NCI-H748 treated with DMSO at 0.1 percent for 48 hours (cell line): ENCODE results near the gene SYNPO.

ENCODE experiments used
- DNase-seq: peaks from one replicate; lab custom pipeline; 2025; lab: John Stamatoyannopoulos, UW

The SYNPO gene

DNA sequence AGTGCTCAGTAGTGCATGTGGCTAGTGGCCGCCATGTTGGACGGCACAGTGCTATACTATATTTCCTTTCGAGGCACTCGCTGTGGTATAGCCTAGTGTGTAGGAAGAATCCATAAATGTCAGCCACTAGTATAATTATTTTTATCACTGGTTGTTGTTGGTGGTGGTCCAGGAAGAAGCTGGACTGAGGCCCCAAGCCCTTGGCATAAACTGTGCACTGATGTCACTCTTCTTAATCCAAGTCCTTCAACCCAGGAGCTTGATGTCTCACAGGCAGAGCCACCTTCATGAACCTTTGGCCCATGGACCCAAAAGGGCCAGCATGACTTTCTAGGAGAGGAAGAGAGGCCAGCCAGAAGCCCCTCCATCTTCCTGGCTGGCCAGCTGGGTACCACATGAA is 32.5 kb upstream of the SYNPO start:
- no peak for DNase-seq

DNA sequence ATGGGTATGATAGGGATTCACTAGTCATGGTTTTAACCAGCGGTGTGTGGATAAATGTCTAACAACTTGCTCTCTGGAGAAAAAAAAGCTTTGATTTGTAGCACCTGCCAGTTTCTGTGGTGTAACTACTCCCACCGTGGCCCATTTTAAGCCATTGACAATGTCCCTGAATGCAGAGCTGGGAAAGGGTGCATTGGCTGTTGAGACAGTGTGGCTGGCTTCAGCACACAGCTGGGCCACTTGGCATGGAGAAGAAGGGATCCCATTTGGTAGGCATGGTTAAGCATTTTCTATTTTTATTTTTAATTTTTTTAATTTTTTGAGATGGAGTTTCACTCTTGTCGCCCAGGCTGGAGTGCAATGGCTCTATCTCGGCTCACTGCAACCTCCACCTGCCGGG is 31.5 kb upstream of the SYNPO start:
- DNase-seq, result no peak

DNA sequence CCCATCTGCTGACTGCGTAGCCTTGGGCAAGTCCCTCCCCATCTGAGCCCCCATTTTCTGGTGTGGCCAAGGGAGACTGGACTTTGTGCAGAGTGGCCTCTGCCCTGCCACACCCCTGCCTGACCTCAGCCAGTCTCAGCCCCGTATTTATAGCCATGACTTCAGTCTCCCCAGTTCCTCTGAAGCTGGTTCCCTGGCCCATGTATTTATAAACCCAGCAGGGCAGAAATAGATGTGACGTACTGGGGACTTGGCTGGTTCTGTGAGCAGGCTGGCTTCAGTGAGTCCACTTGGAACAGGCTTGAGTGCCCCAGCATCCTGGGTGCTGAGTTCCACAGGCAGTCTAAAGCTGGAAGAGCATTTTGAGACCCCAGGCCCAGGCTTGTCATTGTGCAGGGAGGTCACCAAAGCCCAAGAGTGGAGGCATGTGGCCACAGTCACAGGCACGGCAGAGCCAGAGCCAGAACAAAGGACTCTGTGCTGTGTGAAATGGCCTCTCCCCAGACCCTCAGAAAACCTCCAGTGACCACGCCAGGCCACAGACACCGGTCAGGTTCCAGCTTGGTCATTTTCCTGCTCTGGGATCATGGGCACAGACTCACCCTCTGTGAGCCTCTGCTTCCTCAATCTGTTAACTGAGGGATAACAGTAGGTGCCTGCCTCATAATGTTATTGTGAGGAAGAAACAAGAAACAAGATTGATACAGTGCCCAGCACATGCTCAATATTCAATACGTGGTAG is 30.4 kb upstream of the SYNPO start:
- no peak for DNase-seq

DNA sequence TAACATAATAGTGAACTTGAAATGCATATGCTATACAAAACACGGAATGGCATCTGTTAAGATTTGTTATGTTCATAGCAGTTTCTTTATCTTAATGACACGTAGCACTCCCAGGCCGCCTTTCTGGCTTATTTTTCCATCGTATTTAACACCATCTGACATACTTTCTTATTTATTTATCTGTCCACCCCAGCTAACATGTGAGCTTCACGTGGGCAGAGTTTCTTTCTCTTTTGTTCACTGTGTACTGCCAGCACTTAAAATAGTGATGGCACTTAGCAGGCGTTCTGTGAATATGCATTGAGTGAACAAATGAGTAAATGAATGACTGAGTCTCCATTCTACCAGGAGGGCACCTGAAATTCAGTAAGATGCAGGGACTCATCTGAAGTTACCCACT is 29.4 kb upstream of the SYNPO start:
- no peak for DNase-seq

DNA sequence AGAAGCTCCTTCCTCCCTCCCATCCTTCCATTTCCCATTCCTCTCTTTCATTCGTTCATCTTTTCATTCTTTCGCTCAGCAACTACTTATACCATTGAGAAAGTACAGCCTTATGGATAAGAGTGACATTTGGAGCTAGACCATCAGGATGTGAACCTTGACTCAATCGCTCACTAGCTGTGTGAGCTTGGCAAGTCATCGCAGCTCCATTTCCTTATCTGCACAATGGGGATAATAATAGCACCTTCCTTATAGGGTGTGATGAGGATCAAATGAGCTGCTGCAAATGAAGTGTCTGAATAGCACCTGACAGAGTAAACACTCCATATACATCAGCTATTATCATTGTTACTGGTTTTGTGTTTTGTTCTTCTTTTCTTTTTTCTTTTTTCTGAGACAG is 28.1 kb upstream of the SYNPO start:
- DNase-seq, result peak; percentile 43

DNA sequence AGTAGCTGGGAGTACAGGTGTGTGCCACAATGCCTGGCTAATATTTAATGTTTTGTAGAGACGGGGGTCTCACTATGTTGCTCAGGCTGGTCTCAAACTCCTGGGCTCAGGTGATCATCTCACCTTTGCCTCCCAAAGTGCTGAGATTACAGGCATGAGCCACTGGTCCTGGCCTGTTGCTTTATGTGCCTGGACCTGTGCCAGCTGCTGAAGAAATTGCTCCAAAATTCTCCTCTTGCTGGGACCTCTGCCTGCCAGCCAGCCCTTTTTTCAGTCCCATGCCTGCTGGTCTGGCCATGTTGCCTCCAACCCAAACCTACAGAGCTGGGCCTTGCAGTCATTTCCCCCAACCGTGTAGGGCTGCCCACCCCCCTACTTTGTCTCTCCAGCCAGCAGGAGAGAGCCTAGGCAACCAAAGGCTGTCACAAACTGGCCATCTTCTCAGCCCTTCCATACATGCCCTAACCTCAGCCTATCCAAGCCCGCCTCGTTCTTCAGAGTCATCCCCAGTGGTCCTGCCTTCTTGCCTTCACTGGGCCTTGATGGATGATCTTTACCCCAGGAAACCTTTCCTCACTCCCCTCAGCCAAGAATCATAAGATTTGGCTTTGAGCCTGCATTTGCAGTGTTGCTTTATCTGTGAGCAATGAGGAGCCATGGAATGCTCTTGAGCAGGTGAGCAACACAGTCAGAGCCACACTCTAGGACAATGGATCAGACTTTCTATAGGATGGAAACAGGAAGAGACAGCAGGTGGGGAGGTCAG is 27.4 kb upstream of the SYNPO start:
- no peak for DNase-seq

DNA sequence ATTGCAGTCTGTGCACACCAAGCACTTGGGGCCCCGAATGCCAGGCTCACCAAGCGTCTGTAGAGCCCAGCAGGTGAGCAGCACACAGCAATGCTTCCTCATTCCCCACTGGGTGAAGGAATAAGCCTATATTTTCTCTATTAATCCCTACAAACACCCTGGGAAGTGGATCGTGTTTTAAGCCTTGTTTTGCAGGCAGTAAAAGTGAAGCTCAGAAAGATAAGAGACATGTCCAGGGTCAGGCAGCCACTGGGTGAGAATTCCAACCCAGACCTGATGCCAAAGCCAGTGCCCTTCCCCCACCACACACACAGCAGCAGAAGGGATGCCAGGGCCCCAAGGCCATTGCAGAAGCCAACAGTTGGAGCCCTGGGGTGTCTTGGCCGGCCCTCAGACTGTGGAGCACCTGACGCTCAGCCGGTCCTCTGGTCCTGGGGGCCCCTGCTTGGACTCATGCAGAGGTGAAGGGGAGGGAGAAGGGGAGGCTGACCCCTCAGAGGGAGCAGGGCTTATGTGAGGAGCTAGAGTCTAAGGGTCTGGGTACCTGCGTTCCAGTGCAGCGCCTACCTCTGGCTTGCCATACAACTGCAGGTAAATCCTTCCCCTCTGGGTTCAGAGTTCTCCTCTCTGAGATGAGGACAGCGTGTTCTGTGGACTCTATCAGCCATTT is 26.3 kb upstream of the SYNPO start:
- no peak for DNase-seq

DNA sequence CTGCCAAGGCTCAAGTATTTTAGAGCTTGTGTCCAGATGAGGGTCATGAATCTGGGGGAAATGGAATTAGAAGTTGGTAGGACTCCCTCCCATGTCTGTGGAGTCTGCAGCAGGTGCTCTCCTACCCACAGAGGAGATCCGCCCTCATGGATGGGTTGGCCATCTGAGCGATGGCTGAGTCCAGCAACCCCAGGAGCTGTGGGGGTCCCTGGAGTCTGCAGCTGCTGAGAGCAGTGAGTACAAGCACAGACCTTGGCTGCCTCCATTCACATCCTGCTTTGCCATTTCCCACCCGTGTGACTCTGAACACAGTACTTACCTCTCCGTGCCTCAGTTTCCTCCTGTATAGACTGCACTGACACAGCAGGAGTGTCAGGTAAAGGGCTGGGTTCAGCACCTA is 25.8 kb upstream of the SYNPO start:
- DNase-seq, result no peak

DNA sequence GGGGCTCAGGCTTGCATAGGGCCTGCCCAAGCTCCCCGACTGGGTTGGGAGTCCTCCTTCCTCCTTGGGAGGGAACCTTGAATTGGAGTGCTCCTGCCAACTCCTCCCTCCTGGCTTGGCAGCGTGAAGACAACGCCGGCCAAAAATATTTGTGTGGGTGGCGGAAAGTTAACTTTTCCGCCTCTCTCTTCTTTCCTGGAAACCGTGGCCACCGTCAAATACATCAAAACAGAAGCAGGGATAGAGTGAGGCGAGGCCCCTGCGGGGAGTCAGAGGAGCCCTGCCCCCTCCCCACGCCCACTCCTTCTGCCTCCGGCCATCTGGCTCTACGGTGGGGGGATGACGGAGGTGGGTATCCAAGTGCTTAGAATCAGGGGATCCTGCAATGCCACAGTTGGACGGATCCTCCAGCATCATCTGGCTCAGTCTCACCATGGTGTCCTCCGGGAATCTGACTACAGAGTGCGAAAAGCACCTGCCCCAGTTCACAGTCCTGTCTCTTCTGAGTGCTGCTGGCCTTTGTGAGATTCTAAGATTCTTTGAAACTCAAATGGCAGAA is 25.2 kb upstream of the SYNPO start:
- no peak for DNase-seq

DNA sequence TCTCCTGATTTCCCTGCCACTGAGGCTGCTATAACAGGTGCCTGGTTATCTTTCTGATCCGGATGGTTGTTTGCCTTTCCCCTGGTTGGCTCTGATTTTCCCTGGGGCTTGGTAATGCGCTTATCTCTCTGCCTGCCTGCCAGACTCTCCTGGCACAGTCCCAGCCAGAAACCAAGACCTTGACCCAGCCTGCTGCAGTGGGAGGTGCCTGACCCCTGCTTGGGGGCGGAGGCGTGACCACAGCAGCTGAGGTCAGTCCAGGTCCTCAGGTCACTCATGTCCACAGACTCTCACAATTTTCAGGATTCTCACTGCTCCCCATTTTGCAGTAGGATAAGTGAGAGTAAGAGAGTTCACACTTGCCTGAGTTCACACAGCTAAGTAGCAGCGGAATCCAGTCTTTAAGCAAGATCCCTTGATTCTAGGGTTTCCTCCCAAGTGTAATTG is 24.4 kb upstream of the SYNPO start:
- DNase-seq, result no peak

DNA sequence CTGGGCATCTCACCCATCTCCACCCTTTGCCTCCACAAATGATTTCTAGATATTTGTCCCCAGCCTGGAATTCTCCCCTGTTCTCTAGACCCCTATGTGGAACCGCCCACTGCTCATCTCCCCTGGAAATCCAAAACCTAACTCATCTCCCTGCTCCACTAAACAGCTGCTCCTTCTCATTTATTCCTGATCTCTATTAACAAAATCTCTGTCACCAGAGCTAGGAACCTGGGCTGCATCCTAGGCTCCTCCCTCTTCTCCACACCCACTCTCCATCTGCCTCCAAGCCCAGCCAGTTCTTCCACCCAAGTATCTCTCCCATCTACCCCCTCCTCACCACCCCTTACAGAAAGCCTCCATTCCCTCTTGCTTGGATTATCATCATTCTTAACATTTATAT is 24.0 kb upstream of the SYNPO start:
- no peak for DNase-seq

DNA sequence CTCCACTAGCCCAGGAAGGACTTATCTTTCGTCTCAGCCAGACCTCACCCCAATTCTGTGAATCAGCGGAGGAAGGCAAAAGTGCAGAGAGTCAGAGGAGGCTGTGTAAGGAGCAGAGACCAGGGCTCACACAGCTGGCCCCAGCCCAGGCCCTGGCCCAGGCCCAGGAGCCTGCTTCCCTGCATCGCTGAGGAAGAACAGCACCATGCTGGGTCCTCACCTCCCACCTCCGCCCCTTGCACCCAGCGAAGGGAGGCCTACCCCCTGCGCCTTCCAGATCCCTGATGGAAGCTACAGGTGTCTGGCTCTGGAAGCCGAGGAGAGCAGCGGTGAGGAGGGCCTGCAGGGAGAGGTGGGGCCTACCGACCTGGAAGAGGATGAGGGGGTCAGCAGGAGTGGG is 22.3 kb upstream of the SYNPO start:
- DNase-seq, result no peak

DNA sequence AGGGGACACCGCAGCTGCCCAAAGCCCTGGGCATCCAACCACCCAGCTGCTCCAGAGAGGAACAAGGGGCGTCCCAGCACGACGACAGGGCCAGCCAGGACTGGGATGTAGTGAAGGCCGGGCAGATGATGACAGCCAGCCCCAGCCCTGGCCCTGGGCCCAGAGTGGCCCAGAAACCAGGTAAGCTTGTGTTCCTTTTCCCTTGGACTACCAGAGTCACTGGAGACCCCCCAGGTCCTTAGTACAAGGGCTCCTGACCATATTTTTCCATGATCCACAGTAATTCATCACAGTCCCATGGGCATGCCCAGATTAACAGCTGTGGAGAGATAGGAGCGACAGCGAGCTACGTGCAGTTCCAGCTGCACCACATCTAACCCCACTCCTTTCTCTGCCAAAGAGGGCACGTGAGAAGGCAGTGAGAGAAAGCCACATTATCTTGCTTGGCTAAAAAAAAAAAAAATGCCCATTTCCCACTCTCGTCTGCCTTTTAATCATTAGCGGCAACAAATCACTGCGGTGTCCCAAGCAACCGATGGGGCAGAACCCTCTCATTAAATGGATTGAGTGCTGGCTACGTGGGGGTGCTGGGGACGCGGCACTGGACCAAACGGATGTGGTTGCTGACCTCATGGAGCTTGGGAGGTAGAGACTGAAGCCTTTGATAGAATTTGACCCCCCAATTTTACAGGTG is 21.7 kb upstream of the SYNPO start:
- no peak for DNase-seq

DNA sequence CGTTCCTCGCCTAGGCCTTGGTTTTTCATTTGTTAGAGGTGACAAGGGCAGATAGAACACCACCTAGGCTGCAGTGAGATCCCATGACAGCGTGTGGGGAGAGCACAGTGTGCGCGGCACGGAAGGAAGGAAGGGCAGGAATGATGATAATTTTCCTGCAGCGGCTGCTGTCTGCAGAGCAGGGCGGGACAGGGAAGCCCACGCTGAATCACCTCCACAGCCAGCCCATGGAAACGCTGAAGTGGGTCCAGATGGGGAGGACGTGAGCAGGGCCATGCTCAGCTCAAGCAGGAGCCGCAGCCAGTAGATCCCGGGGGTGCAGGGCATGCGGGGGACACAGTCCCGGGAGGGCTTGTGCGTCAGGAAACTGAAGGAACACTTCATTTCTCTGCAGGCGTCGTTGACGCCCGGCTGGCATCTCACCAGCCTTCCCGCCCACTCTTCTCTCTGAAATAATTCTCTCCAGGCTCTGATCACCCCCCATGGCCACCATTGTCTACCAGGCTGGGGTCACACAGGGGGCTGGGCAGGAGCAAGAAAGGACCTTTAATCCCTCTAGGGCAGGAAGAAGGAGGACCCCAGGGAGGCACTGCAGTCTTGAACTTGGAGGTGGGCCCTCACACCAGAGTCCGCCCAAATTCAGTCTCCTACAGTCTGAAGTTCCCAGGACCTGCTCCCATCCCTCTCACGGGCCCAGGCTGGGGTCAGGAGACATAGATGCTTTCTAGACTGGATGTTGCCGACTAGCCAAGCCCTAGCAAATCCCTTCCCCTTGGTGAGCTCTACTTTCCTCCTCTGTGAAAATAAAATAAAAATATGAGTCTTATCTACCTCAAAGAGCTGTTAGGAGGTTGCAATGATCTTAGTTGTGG is 20.9 kb upstream of the SYNPO start:
- DNase-seq, result no peak

DNA sequence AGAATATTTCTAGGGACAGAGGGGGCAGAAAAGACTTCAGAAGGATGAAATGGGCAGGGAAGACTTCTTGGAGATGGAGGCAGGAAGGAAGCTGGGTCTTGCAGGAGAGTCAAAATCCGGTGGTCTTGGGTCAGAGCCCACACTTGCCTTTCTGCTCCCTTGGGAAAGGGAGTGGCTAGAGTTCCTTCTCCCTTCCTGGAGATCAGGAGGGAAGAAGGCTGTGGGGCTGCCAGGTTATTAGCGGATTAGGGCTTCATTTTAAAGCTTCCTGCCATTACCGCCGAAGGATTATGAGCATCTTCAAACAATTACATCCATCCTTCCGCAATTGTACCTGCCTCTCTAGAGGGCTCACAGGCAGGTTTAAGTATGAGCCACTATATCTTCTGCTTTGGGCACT is 19.2 kb upstream of the SYNPO start:
- no peak for DNase-seq

DNA sequence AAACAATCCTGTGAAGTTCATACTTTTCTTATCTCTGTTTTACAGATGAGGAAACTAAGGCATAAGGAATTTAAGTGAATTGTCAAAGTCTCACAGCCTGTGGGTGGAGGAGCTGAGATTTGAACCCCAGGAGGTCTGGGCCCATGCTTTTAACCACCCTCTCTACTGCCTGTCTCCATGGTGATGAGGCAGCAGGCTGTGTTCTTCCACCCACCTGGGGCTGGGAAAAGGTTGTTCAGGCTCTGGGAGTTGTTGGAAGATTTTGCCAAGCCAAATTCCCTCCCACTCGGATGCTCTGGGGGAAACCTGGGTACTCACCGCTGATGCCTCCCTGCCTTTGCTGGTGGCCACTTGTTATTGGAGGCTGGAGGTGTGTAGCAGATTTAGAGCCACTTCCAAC is 18.3 kb upstream of the SYNPO start:
- no peak for DNase-seq

DNA sequence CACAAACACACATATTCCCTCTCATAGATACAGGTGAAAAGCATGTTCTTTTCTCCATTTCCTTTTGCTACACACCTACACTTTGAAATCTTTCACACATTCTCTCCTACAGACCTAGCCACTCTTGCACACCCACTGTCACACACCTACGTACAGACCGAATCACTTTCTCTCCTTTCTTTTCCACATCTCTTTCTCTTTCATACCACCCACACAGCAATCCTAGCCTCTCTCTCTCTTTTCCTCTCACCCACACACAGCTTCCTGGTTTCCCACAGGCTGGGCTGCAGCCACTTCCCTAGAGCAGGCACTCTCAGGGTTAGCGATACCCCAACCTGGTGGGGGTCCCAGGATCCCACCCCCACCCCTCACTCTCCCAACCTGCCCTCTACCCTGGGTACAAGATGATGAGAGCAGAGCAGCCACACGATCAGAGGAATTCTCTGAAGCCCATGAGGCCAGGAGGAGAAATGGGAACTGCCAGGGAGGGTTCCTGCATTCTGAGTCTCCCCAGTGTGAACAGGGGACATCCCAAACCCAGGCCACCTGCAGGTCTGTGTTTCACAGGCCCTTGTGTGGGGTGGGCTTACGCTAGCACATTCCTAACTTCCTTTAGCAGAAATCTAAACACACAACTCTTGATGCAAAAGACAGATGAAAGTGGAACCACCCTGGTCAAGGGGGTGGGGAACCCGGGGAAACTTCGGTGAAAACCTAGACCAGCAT is 17.1 kb upstream of the SYNPO start:
- no peak for DNase-seq

DNA sequence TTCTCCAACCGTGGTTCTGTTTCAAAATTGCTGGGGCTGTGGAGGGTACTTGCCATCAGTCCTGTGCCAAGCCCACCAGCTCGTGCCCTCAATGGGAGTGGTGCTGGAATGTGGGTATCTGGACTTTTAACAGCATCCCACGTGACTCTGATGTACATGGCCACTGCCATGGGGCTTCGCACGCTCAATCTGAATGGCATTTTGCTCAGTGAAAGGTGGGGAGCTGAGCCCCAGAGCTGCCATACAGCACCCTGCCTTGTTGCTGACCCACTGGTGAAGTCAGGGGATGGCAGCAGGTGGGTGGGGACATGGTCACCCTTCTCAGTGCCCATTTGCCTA is 16.6 kb upstream of the SYNPO start:
- no peak for DNase-seq

DNA sequence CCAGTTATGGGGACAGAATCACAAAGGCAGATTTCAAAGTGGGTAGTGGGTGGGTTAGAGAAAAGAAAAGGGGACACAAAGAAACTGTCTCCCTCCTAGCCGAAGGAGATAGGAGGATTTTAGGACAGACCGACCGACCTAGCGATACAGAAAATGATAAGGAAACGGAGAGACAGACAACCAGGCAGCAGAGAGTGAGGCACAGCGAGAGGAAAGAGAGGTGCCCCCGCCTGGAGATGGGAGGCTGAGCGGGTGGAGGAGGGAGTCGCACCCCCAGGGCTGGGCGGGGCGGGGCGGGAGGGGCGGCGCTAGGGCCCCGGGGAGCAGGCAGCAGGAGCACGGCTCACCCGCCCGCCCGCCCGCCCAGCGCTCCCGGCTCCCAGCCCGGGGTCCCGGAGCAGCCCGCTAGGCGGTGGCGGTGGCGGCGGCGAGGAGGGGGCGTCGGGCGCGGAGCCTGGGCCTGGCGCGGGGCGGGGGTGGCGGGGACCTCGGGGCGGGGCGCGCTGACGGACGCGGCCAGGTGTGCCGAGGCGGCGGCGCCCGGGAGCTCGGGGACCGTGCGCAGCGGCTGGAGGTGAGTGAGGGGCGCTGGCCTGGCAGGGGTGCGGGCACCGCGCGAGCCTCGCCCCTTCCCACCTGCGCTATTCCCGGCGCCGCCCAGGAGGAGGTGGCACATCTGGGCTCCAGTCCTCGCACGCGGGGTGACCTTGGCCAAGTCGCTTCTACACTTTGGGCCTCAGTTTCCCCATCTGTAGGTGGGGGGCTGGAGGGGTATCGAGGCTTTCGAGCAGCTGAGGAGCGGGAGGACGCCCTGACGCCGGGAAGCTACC is 15.9 kb upstream of the SYNPO start:
- DNase-seq, result no peak

DNA sequence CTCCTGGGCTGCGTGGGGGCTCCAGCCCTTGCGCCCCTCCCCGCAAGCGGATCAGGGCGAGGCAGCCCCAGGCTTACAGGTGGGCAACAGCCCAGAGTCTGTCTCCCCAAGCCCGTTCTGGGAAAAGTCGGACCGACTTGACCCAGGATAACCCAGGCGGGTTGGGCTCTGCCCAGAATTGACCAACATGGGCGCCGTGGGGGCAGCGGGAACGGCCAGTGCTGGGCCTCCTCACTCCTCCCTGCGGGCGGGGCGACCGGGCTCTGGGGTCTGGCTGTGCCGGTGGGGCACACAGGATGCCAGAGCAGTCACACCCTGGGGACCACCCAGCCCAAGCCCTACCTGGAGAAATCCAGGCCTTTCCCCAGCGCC is 15.3 kb upstream of the SYNPO start:
- no peak for DNase-seq
